IPS DF 6.9 (cell line): ENCODE data around the gene OSMR.
A peak's percentile ranks its signal among the peaks of the same experiment; 100 is the strongest.

Experiments used
- DNase-seq: peaks from one replicate; pipeline ENCODE4 v3.0.0-alpha.2; 2013; ENCODE audit warnings: low read depth, low spot score
- H3K27ac ChIP-seq: one replicate; pipeline ENCODE4 v1.5.1; 2013; ENCODE audit warnings: low read length, control low read depth
- H3K27me3 ChIP-seq: 2 replicates; pipeline ENCODE4 v1.6.1; 2013; ENCODE audit warnings: mild to moderate bottlenecking, low read length; ENCODE audit not compliant: control insufficient read depth, insufficient read depth
- H3K36me3 ChIP-seq: 2 replicates; pipeline ENCODE4 v1.6.1; 2013; ENCODE audit warnings: low read length; ENCODE audit not compliant: control insufficient read depth, insufficient read depth
- H3K4me1 ChIP-seq: 2 replicates; pipeline ENCODE4 v1.6.1; 2013; ENCODE audit warnings: low read length; ENCODE audit not compliant: control insufficient read depth, insufficient read depth
- H3K4me3 ChIP-seq: 2 replicates; pipeline ENCODE4 v1.5.1; 2013; ENCODE audit warnings: mild to moderate bottlenecking, low read length
- H3K9me3 ChIP-seq: 2 replicates; pipeline ENCODE4 v1.6.1; 2013; ENCODE audit warnings: low read length, inconsistent platforms; ENCODE audit not compliant: control insufficient read depth, insufficient read depth
- WGBS: extraction: QIAGEN DNeasy Blood & Tissue Kit; methylation state at CpG from one replicate; pipeline ENCODE4 v1.1.7; 2013; ENCODE audit warnings: mixed read lengths, missing lambda C conversion rate; ENCODE audit not compliant: insufficient read length, insufficient coverage; 5-methylcytosine and 5-hydroxymethylcytosine counted together

Gene OSMR

DNA sequence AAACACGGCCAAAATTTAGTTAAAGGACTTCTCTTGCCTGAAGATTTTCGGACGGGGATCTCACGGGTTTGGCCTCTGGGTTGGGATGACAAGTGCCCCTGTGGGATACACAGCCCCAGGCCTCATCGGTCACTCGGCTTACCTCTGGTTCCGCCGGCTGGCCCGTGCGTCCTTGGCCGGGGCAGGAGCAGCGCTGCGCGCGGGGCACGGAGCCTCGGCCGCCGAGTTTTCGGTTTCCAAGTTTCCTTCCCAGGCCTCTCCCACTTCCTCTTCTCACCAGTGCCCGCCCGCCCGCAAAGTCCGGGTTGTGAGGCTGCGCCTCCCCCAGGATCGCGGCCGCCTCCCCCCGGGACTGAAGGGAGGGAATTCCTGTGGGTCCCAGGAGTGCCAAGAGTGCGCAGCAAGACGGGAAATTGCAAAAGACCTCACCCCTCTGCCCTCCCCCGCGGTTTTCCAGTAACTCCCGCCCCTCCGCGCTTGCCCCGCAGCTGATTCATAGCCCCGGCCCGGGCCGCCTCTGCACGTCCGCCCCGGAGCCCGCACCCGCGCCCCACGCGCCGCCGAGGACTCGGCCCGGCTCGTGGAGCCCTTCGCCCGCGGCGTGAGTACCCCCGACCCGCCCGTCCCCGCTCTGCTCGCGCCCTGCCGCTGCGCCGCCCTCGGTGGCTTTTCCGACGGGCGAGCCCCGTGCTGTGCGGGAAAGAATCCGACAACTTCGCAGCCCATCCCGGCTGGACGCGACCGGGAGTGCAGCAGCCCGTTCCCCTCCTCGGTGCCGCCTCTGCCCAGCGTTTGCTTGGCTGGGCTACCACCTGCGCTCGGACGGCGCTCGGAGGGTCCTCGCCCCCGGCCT lies at the start of gene OSMR:
Gene OSMR, plus strand, starts transcription at position 487 of the 853 bp plus-strand sequence. CDS start 23,033 bp downstream, outside the sequence.
- Histone ChIP-seq H3K4me1 (no peaks in the 10 kb centered on the region; the same call in 1 of the 2 replicates), H3K4me3 (peak within 1 kb of the TSS; percentile 68; the same call in 1 of the 2 replicates), H3K27me3 (peaks cover 12% of the 10 kb centered on the region; the same call in 1 of the 2 replicates), H3K36me3 (no peaks in the 10 kb centered on the region), H3K27ac (no peak within 1 kb of the TSS), H3K9me3 (no peaks in the 10 kb centered on the region)
- WGBS = no CpG with 5 or more reads among the region's 89 CpGs
- DNase-seq = no peak

- Histone ChIP-seq H3K9me3 (no peaks in the 10 kb centered on the region), H3K27ac (no peak overlapping the region), H3K36me3 (no peaks in the 10 kb centered on the region), H3K27me3 (no peaks in the 10 kb centered on the region), H3K4me3 (no peak overlapping the region), H3K4me1 (no peaks in the 10 kb centered on the region)
- DNase-seq = no peak
Observed at GRCh38 chr5:38796742-38797108, 49.1 kb upstream of the OSMR start.

DNA sequence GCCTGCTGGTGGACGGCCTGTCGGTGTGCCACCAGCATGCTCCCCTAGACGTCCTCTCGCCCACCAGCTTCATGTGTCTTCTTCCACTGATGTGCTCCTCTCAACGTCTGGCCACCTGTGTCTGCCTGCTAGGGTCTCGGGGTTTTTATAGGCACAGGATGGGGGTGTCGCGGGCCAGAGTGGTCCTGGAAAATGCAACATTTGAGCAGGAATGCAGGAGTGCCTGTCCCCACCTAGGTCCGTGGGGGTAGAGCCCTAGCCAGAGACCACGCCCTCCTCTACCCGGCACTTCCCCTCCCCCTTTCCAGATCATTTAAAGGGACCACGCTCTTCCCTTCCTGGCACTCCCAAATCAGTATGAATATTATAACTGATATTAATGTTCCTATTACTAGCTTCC lies 48.0 kb upstream of the OSMR start:
- no CpG with 5 or more reads among the region's 12 CpGs for WGBS
- DNase-seq = no peak
- Histone ChIP-seq H3K27me3 (no peaks in the 10 kb centered on the region), H3K4me1 (no peaks in the 10 kb centered on the region), H3K27ac (no peak overlapping the region), H3K36me3 (no peaks in the 10 kb centered on the region), H3K4me3 (no peak overlapping the region), H3K9me3 (no peaks in the 10 kb centered on the region)

DNA sequence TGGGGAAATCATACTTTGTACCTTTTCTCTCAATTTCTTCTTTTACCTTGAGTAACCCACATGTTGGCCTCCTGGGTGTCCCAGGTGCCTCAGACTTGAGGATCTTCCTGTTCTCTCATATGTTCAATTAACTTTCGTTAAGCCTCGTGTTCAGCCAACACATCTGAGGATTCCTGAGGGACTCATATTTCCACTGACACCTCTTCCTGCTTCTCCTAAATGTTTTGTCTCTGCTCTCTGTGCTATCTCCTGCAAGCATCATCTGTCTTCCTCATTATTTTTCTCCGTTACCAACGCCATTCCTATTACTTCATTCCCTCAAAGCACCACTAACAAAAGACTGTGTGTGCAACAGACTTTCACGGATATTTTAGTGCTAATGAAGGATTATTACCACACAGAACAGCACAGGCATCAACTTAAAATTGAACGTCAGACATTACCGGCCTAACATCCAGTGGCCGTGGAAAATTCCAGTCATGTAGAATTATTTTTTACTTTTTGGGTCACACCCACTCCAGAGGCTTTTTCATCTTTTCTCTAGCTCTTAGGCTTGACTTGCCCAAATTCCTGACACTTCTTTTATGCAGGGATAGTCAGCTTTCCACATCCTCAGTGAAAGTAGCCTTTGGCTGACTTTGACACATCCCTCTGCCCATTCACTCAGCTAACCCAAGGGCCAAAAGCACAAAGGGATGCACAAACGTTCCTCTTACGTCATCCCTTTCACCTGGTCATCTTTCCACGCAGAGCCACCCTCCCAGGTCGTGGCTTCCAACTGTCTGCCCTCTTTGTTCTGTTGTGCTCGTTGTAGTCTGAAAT lies 46.0 kb upstream of the OSMR start:
- 100% methylated on average over 2 of the region's 13 CpGs for WGBS
- Histone ChIP-seq H3K36me3 (no peaks in the 10 kb centered on the region), H3K9me3 (no peaks in the 10 kb centered on the region), H3K4me3 (no peak overlapping the region), H3K27me3 (no peaks in the 10 kb centered on the region), H3K27ac (no peak overlapping the region), H3K4me1 (no peaks in the 10 kb centered on the region)
- DNase-seq = no peak

GRCh38 chr5:38800515-38800914 lies 45.3 kb upstream of the OSMR start:
- no peak overlapping the region for H3K4me3 ChIP-seq
- H3K4me1 ChIP-seq = no peaks in the 10 kb centered on the region
- H3K9me3 ChIP-seq = no peaks in the 10 kb centered on the region
- H3K27ac ChIP-seq = no peak overlapping the region
- H3K27me3 ChIP-seq = no peaks in the 10 kb centered on the region
- no CpG with 5 or more reads among the region's 3 CpGs for WGBS
- no peaks in the 10 kb centered on the region for H3K36me3 ChIP-seq
- no peak for DNase-seq

DNA sequence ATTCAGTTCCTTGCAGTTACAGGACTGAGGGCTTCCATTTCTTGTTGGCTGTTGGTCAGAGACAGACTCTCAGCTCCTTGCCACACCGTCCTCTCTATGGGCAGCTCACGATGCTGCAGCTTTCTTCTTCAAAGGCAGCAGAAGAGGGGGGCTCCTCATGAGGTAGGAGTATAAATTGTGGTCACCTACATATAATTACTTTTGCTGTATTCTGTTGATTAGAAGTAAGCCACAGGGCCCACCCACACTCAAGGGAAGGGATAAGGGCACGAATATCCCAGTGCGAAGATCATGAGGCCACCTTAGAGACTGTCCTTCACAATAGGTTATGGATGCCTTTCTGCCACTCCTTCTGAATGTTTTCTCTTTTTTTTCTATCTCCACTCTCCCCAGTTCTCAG lies 43.7 kb upstream of the OSMR start:
- H3K27ac ChIP-seq = no peak overlapping the region
- DNase-seq = no peak
- WGBS = no CpG with 5 or more reads among the region's 4 CpGs
- no peaks in the 10 kb centered on the region for H3K27me3 ChIP-seq
- no peak overlapping the region for H3K4me3 ChIP-seq
- no peaks in the 10 kb centered on the region for H3K36me3 ChIP-seq
- H3K9me3 ChIP-seq = no peaks in the 10 kb centered on the region
- no peaks in the 10 kb centered on the region for H3K4me1 ChIP-seq

DNA sequence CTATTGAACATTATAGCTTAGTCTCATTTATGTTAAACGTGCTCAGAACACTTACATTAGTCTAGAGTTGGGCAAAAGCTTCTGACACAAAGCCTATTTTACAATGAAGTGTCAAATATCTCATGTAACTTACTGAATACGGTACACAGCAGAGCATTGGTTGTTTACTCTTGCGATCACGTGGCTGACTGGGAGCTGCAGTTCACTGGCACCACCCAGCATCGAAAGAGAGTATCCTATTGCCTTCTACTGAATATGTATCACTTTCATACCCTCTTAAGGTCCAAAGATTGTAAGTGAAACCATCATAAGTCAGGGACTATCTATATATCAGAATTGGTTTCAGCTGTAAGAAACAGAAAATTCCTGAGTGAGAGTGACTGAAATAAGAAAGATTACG lies 42.6 kb upstream of the OSMR start:
- H3K27me3 ChIP-seq = no peaks in the 10 kb centered on the region
- no peak overlapping the region for H3K4me3 ChIP-seq
- H3K4me1 ChIP-seq = no peaks in the 10 kb centered on the region
- no peak for DNase-seq
- H3K27ac ChIP-seq = no peak overlapping the region
- no peaks in the 10 kb centered on the region for H3K9me3 ChIP-seq
- H3K36me3 ChIP-seq = no peaks in the 10 kb centered on the region
- WGBS = no CpG with 5 or more reads among the region's 6 CpGs

DNA sequence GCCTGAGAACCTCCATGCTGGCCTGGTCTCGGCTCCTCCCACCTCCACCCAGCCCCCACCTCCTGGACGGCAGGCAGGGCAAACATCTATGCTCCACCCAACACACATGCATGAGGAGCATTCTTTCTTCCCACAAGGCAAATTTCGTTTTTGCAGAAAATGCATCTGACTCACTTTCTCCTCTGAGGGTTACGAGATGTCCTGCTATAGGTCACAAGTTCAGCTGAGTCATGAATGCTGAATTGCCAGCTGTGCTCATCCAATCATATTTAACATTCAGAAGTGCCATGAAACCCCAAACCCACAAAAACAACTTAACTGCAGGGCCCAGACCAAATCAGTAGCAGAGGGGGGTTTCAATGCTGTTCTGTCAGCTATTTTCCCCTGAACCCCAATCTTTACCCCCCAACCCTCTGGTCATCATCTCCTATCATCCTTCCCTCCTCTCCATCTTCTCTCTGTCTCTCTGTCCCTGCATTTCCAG lies 39.0 kb upstream of the OSMR start:
- Histone ChIP-seq H3K27ac (no peak overlapping the region), H3K9me3 (no peaks in the 10 kb centered on the region), H3K4me1 (peaks cover 1% of the 10 kb centered on the region; the same call in 1 of the 2 replicates), H3K27me3 (no peaks in the 10 kb centered on the region; the same call in 1 of the 2 replicates), H3K4me3 (no peak overlapping the region), H3K36me3 (no peaks in the 10 kb centered on the region)
- no CpG with 5 or more reads among the region's 4 CpGs for WGBS
- DNase-seq = no peak

DNA sequence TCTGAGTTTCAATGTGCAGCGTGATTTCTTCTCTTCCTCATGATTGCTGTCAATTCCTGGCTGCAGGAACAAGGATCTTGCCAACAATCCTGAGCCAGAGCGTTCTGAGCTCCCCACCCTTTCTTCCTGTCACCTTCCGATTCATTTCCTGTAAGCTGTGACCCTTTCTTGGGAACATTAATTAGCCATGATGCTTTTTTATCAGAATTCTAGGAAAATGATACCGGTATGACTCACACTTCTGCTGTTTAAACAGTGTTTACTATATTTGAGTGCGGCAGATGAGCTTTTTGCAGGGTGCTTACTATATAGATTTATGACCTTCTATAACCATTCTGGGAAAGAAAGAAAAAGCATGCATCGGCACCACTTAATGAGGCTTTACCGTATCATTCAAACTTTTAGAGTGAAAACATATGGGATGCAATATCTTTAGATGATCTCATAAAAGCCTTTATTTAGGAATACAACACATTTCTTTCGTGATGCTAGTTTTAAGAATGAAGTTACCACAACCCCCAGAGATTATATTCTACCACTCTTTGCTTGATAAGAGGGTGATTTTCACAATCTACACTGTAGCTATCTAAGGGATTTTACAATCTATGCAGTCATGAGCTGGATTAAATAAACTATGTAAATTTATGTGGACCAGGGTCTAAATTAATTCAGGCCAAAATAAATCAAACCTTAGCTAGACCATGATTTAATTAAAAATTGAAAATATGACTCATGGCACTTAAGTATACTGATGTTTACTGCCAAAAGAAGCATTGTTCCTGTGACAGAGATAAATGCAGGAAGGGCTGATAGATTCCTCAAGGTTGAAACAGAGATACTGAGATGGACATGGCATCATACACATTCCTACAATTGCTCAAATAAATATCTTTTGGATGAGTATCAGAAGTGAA lies 38.0 kb upstream of the OSMR start:
- no peaks in the 10 kb centered on the region for H3K9me3 ChIP-seq
- no peak overlapping the region for H3K4me3 ChIP-seq
- H3K27ac ChIP-seq = no peak overlapping the region
- no peak for DNase-seq
- no peaks in the 10 kb centered on the region; the same call in 1 of the 2 replicates for H3K27me3 ChIP-seq
- peaks cover 1% of the 10 kb centered on the region; the same call in 1 of the 2 replicates for H3K4me1 ChIP-seq
- no peaks in the 10 kb centered on the region for H3K36me3 ChIP-seq
- WGBS = no CpG with 5 or more reads among the region's 8 CpGs
